C4-2B (cell line): ENCODE results near the gene PSKH1.

Source experiments
- CTCF ChIP-seq: fragments of 450-650 bp; conservative IDR thresholded peaks from 2 replicates; pipeline ENCODE4 v1.5.1; 2017; ENCODE audit warnings: mild to moderate bottlenecking
- ZFX ChIP-seq: fragments of 450-650 bp; IDR thresholded peaks from 2 replicates; pipeline ENCODE4 v1.6.1; 2017

- TF ChIP-seq CTCF, result no peak
- TF ChIP-seq ZFX, result no peak
Observed at GRCh38 chr16:67858500-67858899, 34.6 kb upstream of the PSKH1 start.
